Endothelial cell of umbilical vein (primary cell): ENCODE data around the gene CTPS1. TPM values are rescaled to one million over a fixed set of nuclear protein-coding genes. Genes with fewer than 3 reads are reported as not detected.

Experiments
- BruUV-seq: library from RNA; stranded (reverse); fragments of 400-500 nt; replicated peaks from 2 replicates; lab custom pipeline; 2021; lab: Mats Ljungman, UMichigan
- CTCF ChIA-PET: fragments of 300-600, 350-600 bp; sonication (Branson Sonifier 250); formaldehyde crosslinking; loops from one replicate; lab custom pipeline; 2021; ENCODE audit warnings: antibody characterized with exemption, inconsistent platforms; lab: Charles Lee
- POLR2A ChIA-PET: fragments of 300-600, 350-600 bp; sonication (Branson Sonifier 250); formaldehyde crosslinking; loops from one replicate; lab custom pipeline; 2021; ENCODE audit warnings: antibody characterized with exemption, inconsistent platforms; lab: Charles Lee
- DNase-seq: peaks from one replicate; pipeline ENCODE4 v3.0.0-alpha.2; 2011; ENCODE audit warnings: low read depth, low spot score
- FAIRE-seq: peaks from 2 replicates; lab custom pipeline; 2011; peaks lifted over from hg19 to GRCh38; lab: Jason Lieb, UNC
- H2AFZ ChIP-seq: 2 replicates; pipeline ENCODE4 v1.6.0; 2012; ENCODE audit warnings: low read depth, low read length, control low read depth, inconsistent platforms
- H3K27ac ChIP-seq: 2 replicates; pipeline ENCODE4 v1.5.1; 2011; ENCODE audit warnings: low read depth, mild to moderate bottlenecking, control low read depth, low read length, moderate library complexity; ENCODE audit not compliant: insufficient read depth
- H3K27me3 ChIP-seq, 2 experiments: 2 replicates each; pipeline versions ENCODE4 v1.6.0 to v1.6.1; 2011; ENCODE audit warnings: low read length in 2 of 2, mixed read lengths in 1 of 2; ENCODE audit not compliant: control insufficient read depth in 2 of 2, insufficient read depth in 2 of 2
- H3K36me3 ChIP-seq, 2 experiments: 2 replicates in 1 of 2; 3 replicates in 1 of 2; pipeline ENCODE4 v1.5.1; 2011; ENCODE audit warnings: low read length in 2 of 2, mild to moderate bottlenecking in 1 of 2, moderate library complexity in 1 of 2; ENCODE audit not compliant: control insufficient read depth in 2 of 2, insufficient read depth in 2 of 2; ENCODE audit errors: extremely low read depth in 1 of 2
- H3K4me1 ChIP-seq: 3 replicates; pipeline ENCODE4 v1.5.1; 2011; ENCODE audit warnings: mild to moderate bottlenecking, low read length; ENCODE audit not compliant: control insufficient read depth, insufficient read depth; ENCODE audit errors: extremely low read depth
- H3K4me2 ChIP-seq: 2 replicates; pipeline ENCODE4 v1.6.1; 2011; ENCODE audit warnings: low read length, control low read depth, mixed read lengths; ENCODE audit not compliant: insufficient read depth
- H3K4me3 ChIP-seq, 3 experiments: fragments of 200-600 bp in 1 of 3; sonication (generic), shearing (Covaris generic) in 1 of 3; replicated peaks in 1 of 3; 2 replicates each; pipeline ENCODE4 v1.5.1; 2011 to 2016; ENCODE audit warnings: control low read depth in 3 of 3, low read length in 3 of 3, mild to moderate bottlenecking in 2 of 3, inconsistent platforms in 1 of 3, low read depth in 1 of 3, moderate library complexity in 1 of 3; ENCODE audit not compliant: insufficient read depth in 1 of 3
- H3K79me2 ChIP-seq: 2 replicates; pipeline ENCODE4 v1.6.0; 2012; ENCODE audit warnings: low read length, inconsistent platforms; ENCODE audit not compliant: control insufficient read depth, insufficient read depth
- H3K9ac ChIP-seq: replicated peaks from 2 replicates; pipeline ENCODE3; 2011; ENCODE audit warnings: low read length, control low read depth; ENCODE audit not compliant: insufficient read depth; ENCODE audit errors: extremely low read depth
- H3K9me1 ChIP-seq: replicated peaks from 3 replicates; pipeline ENCODE4 v1.6.0; 2011; ENCODE audit warnings: mild to moderate bottlenecking, low read length; ENCODE audit not compliant: control insufficient read depth, insufficient read depth; ENCODE audit errors: extremely low read depth
- H3K9me3 ChIP-seq: replicated peaks from 2 replicates; pipeline ENCODE4 v1.5.1; 2012; ENCODE audit warnings: low read length, inconsistent platforms; ENCODE audit not compliant: control insufficient read depth, insufficient read depth
- H4K20me1 ChIP-seq: replicated peaks from 2 replicates; pipeline ENCODE3; 2011; ENCODE audit warnings: mild to moderate bottlenecking, low read length; ENCODE audit not compliant: control insufficient read depth, insufficient read depth; ENCODE audit errors: extremely low read depth
- CTCF ChIP-seq, 2 donors: IDR thresholded peaks; 1 replicate in 1 of 2; 2 replicates in 1 of 2; pipeline ENCODE4 v1.5.1; 2011; ENCODE audit warnings: low read length in 2 of 2, mild to moderate bottlenecking in 2 of 2, moderate library complexity in 2 of 2, control low read depth in 1 of 2, inconsistent platforms in 1 of 2, low read depth in 1 of 2; ENCODE audit not compliant: insufficient read depth in 1 of 2; ENCODE audit errors: extremely low read depth in 1 of 2
- EZH2 ChIP-seq: IDR thresholded peaks from 2 replicates; pipeline ENCODE4 v1.6.1; 2012; ENCODE audit warnings: borderline replicate concordance, low read depth, mild to moderate bottlenecking, moderate library complexity, low read length, inconsistent platforms; ENCODE audit not compliant: severe bottlenecking
- FOS ChIP-seq: IDR thresholded peaks from 2 replicates; pipeline ENCODE4 v1.6.1; 2011; ENCODE audit warnings: mild to moderate bottlenecking, low read length, moderate library complexity, borderline replicate concordance; ENCODE audit not compliant: insufficient read depth
- GATA2 ChIP-seq: IDR thresholded peaks from 2 replicates; pipeline ENCODE4 v1.7.0; 2011; ENCODE audit warnings: low read depth, mild to moderate bottlenecking, moderate library complexity, mixed read lengths, low read length; ENCODE audit not compliant: insufficient read length, insufficient read depth
- JUN ChIP-seq: IDR thresholded peaks from 2 replicates; pipeline ENCODE4 v1.6.1; 2011; ENCODE audit warnings: borderline replicate concordance, low read depth; ENCODE audit not compliant: insufficient read length, insufficient read depth
- MAX ChIP-seq: IDR thresholded peaks from 2 replicates; pipeline ENCODE4 v1.6.1; 2011; ENCODE audit not compliant: insufficient read depth, insufficient read length
- MYC ChIP-seq: IDR thresholded peaks from one replicate; pipeline ENCODE4 v1.6.1; 2011; ENCODE audit warnings: mild to moderate bottlenecking, low read depth, low read length
- POLR2A ChIP-seq: IDR thresholded peaks from 2 replicates; pipeline ENCODE4 v1.6.1; 2012; ENCODE audit warnings: low read depth, mild to moderate bottlenecking, control low read depth, low read length
- POLR2AphosphoS5 ChIP-seq: IDR thresholded peaks from 2 replicates; pipeline ENCODE4 v1.6.1; 2012; ENCODE audit warnings: low read depth, mild to moderate bottlenecking, control low read depth, low read length, moderate library complexity; ENCODE audit not compliant: insufficient read depth
- dilution Hi-C: fragments of 300-500 bp; cut with MboI; formaldehyde crosslinking; loops from one replicate; pipeline ENCODE4 v1.15.0; 2019; ENCODE audit warnings: low sequenced_read_pairs; ENCODE audit not compliant: extremely low pct_ligation_motif_present
- intact Hi-C: fragments of 100-400 bp; cut with micrococcal nuclease; formaldehyde crosslinking; loops from one replicate; pipeline ENCODE4 v1.10.0; 2022
- polyA plus RNA-seq, 4 experiments: library from polyadenylated mRNA; depleted of rRNA in 3 of 4; stranded (reverse) in 3 of 4; unstranded in 1 of 4; fragments of >200 nt; gene quantifications; 2 replicates each; pipeline versions ENCODE4 v1.2.1 to v1.2.3, GENCODE V29; 2011 to 2012; ENCODE audit warnings: missing spikeins in 1 of 4
- total RNA-seq: library from RNA; stranded (reverse); gene quantifications from 2 replicates; pipeline ENCODE4 v1.2.3, GENCODE V29; 2021

Gene CTPS1
- total and polyA plus RNA-seq, 2 donors (not counting 3 experiments of a cell fraction or from before 2014, with no cell fraction given) = 24.9 to 65.8 TPM

GRCh38 chr1:41015897-41016470 is 36.5 kb downstream of the CTPS1 start:
- intact Hi-C loops = loop anchor here (2.0 kb wide), 2 partner anchors 29 to 93 kb away; no protein-coding TSS in a partner anchor
- FAIRE-seq (no peak), DNase-seq (no peak)
- POLR2A ChIA-PET = no interaction called here
- no peaks in the 10 kb centered on the region for H3K27me3 ChIP-seq
- CTCF ChIA-PET = interaction anchor here (1.0 to 2.3 kb wide), 2 partner anchors 13 to 29 kb away, joined by 3 to 15 read pairs; no protein-coding TSS in a partner anchor
- dilution Hi-C loops = no loop called here
- H4K20me1 ChIP-seq = no peaks in the 10 kb centered on the region
- BruUV-seq = no TSS peak
- TF ChIP-seq POLR2AphosphoS5 = no peak
- peaks cover 0 to 19% of the 10 kb centered on the region in 2 experiments for H3K36me3 ChIP-seq
- no peak overlapping the region for H3K4me2 ChIP-seq
- no peaks in the 10 kb centered on the region for H3K9me3 ChIP-seq
- peaks cover 30% of the 10 kb centered on the region for H3K4me1 ChIP-seq
- no peak overlapping the region for H3K4me3 ChIP-seq
- no peaks in the 10 kb centered on the region for H3K79me2 ChIP-seq
- H3K9ac ChIP-seq = no peak overlapping the region
- peak overlapping the region; percentile 17 for H3K27ac ChIP-seq
- no peaks in the 10 kb centered on the region for H3K9me1 ChIP-seq
- H2AFZ ChIP-seq = no peak overlapping the region

- Histone ChIP-seq H3K9ac (no peak overlapping the region), H3K27ac (no peak overlapping the region), H3K9me1 (no peaks in the 10 kb centered on the region), H3K79me2 (no peaks in the 10 kb centered on the region), H3K4me3 (no peak overlapping the region), H3K36me3 (peaks cover 0 to 14% of the 10 kb centered on the region in 2 experiments), H3K9me3 (no peaks in the 10 kb centered on the region), H3K4me2 (no peak overlapping the region), H3K27me3 (no peaks in the 10 kb centered on the region), H4K20me1 (no peaks in the 10 kb centered on the region), H2AFZ (no peak overlapping the region), H3K4me1 (peaks cover 39% of the 10 kb centered on the region)
- ChIA-PET POLR2A (no interaction called here), CTCF (no interaction called here)
- no peak for TF ChIP-seq FOS
- no peak for TF ChIP-seq CTCF (IDR thresholded peaks at IDR 0.05; ENCODE audit: extremely low read depth in 1 of 2, insufficient read depth in 1 of 2, low read depth in 1 of 2, low read length in 2 of 2)
- TF ChIP-seq MYC = no peak
- TF ChIP-seq MAX = no peak
- no peak for TF ChIP-seq POLR2A
- no peak for TF ChIP-seq POLR2AphosphoS5
- TF ChIP-seq JUN = no peak
- no peak for TF ChIP-seq GATA2
- TF ChIP-seq EZH2 = no peak
- no peak for FAIRE-seq
- dilution Hi-C loops = no loop called here
- no peak for DNase-seq
- intact Hi-C loops = no loop called here
- BruUV-seq = no TSS peak
Measured at GRCh38 chr1:41017141-41018017, 37.9 kb downstream of the CTPS1 start.
